HG03045 (cell line): ENCODE results near the gene CAMK2B.

Experiments
- ATAC-seq: cut with Tn5 transposase; IDR thresholded peaks from one replicate; pipeline ENCODE4 v1.9.1; 2021; ENCODE audit warnings: mild to moderate bottlenecking, moderate library complexity; ENCODE audit not compliant: unreplicated experiment

The CAMK2B gene

DNA sequence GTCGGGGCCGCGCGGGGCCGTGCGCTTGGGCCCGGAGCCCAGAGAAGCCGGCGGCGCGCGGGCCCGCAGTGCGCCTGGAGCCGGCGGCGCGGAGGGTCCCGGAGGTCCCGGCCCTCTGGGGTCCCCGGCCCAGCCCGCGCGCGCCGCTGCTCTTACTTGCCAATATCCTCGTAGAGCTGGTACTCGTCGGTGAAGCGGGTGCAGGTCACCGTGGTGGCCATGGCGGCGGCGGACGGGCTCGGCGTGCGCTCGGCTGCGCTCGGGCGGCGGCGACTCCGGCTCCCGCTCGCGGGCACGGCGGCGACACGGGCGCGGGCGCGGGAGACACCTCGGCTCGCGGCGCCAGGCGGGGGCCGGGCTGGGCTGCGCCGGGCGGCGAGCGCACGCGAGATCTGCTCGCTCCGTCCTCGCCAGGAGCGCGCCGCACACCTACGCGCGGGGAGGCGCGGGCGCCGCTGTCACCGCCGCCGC, at the start of gene CAMK2B:
CAMK2B (minus strand) TSS at position 394 of the 471 bp plus-strand sequence; CDS start at position 221, 173 bp downstream.
- no peak for ATAC-seq

DNA sequence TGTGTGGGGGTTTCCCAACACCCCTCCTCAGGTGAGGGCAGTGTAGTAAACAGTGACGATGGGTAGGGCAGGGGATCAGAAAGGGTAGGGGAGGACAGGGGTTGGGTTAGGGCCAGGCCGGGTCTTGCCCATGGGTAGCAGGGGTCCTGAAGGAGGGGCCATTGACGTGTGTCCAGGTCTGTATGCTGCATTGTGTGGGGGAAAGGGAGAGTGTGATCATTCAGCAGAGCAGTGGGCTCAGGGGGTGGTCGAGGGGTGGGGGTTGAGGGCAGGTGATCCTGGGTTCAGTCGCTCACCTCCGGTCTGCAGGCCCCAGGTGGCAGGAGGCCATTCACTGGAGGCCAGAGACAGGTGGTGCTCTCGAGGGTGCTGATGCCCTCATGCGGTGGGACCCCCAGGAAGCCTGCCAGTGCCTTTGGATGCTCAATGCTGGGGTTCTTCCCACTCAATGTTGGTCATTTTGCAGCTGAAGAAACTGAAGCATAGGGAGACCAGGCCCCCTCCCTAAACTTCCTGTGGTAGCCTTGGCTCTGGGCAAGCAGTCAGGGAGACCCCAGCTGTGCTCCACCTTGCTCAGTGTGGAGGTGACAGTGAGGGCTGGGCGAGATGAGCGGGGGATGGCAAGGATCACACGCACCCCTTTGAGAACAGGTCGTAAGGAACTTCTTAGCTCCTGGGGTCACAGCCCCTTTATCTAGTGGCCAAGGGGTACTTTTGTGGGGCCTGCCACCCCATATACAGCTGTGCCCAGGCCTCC, 48.8 kb upstream of the CAMK2B start:
- ATAC-seq: no peak

DNA sequence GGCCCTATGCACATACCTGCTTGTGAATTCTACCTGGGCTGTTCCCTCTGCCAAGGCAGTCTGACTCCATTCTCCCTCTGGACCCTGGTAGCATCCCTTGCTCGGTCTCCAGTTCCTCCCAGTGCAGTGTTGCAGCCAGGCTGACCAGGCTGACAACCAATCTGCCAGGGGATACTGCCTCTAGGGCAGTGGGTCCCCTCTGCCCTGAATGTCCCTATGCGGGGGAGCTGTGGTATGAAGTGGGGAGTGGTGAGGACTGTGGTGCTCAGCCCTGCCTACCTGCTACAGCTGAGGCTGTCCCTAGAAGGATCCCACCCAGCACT, 48.0 kb upstream of the CAMK2B start:
- no peak for ATAC-seq

DNA sequence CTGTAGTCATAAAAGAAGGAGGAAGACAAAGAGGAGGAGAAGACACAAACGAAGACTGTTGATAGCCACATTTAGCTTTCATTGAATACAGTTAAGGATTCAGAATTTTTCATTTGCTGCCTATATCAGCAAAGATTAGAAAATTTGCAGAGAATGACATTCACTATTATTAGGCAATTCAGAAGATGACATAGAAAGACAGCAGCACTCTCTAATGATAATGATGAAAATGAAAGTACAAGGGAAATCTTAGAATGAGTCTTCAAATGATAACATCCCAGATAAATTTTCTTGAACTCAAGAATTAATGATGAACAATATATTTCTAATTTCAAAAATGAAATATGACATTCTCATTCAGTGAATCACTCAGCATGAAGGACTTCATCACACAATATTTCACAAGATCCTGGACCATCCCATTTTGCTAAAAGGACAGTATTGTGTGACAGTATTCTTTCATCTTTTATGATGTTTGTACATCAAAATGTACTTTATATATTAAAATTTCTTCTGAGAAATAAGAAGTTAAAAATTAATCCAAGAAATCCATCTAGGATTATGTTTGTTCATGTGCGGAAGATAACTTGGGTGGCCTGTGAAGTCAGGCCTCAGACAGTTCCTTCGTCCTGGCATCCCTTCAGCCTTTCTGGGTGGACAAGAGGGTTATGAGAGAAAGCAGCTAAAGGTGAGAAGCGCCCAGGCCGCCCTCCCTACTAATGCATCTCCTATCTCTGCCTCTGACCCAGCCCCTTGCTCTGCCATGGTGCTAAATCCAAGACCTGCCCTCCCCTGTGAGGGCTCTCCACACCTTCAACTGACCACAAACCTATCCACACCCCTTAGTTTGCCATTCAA, 47.4 kb upstream of the CAMK2B start:
- ATAC-seq: no peak

DNA sequence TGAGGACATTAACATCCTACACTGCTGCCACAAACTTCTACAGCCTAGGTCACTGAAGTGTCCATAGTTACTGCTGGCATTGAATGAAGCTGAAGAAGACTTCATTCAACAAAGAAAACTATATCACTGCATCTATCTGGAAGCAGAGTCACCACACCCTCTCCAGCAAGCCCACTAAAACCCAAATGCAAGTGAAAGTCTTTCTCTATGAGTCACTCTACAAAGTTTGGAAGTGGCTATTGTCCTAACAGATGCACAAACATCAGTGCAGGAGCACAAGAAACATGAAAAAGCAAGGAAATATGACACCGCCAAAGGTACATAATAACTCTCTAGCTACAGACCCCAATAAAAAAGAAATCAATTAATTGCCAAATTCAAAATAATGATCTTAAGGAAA, 43.5 kb upstream of the CAMK2B start:
- no peak for ATAC-seq

DNA sequence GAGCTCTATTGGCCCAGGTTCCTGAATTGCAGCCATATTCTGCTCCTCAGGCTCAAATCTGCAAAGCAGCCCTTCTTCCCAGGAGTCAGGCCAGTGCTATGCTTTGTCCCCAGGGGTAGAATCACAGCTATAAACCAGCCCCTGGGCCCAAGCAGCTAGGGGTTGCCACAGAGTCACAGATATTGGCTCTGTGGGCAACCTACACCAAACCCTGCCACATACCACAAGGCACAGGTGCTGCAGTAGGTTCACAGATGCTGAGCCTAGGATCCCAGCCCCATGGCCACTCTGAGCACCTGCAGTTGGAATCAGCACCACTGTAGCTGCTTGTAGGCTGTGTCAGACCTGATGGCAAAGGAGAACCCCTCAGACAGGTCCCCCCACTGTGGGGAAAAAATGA, 43.1 kb upstream of the CAMK2B start:
- ATAC-seq: no peak

DNA sequence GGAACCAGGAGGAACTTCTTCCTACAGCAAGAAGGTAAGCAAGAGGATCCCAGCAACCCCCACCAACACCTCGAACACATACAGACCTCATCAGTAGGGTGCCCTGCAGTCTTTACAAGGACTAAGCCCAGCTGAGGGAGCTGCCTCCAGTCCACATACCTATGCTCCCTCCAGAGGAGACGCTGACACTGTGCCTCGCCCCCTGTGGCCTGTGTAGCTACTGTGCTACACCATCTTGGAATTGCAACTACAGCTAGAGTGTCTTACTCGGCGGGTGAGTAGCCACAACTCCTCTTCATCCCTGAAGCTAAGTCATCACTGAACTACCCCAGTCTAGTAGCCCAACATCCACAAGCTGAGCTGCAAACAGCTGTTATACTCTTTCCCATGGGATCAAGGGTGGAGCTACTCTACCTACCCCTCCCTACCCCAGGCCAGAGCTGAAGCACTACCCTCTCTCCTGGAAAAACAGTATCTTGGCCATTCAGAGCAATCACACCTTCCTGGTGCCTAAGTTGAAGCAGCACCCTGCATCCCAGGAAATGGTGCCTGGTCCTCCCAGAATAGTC, 42.2 kb upstream of the CAMK2B start:
- no peak for ATAC-seq

DNA sequence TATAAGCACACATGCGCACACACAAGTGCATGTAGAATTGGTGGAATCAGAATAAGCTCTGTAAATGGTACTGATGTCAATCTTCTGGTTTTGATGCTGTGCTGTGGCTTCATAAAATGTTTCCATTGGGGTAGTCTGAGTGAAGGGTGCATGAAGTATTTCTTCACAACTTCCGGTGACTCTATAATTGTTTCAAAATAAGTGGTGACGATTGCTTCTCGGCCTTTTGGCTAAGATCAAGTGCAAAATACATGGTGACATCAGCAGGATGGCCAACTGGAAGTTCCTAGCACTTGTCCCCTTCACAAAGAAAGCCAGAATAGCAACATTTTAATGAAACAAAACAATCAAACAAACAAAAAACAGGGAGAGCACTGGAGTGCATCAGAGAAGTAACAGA, 41.6 kb upstream of the CAMK2B start:
- ATAC-seq: no peak

DNA sequence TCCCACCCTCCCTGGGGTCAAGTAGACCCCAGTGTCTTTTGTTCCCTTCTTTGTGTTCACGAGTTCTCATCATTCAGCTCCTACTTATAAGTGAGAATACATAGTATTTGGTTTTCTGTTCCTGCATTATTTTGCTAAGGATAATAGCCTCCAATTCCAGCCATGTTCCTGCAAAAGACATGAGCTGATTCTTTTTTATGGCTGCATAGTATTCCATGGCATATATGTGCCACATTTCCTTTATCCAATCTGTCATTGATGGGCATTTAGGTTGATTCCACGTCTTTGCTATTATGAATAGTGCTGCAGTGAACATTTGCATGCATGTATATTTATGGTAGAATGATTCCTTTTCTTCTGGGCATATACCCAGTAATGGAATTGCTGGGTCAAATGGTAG, 28.3 kb upstream of the CAMK2B start:
- no peak for ATAC-seq

DNA sequence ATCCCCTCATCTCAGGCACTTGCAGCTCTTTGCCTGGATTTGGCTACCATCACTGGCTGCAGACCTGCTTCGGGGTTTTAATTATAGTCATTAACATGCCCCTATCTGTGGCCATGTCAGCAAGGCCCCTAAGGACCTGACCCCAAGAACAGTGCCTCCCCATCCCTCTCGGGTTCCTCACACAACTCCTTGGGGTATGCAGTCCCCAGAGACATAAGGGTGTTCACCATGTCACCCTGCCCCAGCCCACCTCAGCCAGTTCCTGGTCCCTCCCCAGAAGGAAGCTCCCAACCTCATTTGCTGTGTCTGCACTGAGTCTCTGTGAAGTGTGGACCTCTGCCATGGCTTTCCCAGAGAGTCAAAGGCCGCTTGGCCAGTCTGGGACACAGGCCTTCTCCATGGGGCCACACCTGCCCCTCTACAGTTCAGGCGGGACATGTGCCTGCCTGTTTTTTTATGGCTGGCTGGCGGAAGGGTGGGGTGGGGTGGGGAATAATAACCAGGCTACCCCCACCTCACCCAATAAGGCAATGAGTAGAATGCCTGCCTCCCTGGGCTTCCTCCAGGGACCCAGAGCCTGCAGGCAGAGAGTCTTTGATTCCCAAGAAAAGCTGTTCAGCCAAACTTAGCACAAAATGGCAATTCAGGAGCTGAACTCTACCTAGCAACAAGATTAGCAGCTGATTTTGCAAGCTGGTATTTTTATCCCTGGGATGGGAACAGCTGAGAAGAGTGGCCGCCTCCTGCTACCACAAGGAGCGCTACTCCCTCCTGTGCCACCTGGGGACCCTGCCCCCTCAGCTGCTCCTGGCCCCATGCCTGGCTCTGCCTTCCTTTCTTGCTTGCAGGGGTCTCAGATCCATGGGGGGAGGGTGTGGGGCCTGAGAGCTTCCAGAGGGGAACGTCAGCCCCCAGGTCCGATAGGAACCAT, 23.7 kb upstream of the CAMK2B start:
- no peak for ATAC-seq

DNA sequence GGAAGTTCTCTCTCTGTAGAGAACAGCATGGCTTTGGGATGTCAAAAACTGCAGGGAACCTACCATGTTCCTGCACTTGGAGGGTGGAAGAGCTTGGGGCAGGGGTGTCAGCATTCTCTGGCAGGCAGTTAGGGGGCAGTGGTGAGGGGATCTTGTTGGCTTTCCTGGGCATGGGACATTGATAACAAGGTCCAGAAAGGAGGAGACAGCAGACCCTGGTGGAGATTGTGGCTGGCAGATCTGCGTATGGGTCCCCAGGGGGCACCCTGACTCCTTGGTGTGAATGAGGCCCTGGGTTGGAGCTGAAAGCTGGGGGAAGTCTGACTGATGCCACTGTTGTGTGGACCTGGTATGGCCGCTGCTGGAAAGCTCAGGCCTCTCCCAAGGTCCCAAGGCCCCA, 22.9 kb upstream of the CAMK2B start:
- no peak for ATAC-seq

DNA sequence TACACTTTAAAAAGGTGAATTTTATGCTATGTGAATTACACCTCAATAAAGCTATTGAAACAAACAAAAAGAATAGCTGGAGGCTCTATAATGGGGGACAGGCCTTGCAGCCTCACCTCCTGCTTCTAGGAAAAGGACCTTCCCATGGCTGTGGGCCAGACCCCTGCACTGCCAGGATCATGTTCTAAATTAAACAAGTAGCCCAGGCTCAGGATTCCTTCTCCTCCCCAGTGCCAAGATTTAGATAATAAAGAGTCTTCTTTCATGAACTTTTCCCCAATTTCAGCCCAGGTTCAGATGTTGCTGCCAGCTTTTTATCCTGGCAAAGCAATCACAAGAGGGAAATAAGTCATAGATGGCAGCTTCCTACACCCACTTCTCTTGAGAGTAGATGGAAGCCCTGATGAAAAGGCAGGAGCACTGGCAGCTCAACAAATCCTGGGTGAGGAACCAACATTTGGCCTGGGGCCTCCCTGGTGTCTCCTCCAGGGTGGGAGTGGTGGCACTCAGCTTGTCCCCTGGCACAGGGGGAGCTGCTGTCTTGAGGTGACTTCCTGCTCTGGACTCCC, 22.2 kb upstream of the CAMK2B start:
- no peak for ATAC-seq

DNA sequence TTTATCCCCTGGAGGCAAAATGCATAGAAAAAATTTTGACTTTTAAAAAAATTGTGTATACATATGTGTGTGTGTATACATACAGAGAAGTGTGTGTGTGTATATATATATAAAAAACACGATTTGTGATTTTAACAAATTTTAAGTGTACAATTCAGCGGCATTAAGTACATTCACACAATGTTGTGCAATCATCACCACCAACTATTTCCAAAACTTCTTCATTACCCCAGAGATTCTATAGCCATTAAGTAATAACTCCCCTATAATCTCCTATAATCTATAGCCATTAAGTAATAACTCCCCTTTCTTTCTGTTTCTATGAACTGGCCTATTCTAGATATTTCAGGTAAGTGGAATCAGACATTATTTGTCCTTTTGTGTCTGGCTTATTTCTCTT, 20.7 kb upstream of the CAMK2B start:
- ATAC-seq: no peak

DNA sequence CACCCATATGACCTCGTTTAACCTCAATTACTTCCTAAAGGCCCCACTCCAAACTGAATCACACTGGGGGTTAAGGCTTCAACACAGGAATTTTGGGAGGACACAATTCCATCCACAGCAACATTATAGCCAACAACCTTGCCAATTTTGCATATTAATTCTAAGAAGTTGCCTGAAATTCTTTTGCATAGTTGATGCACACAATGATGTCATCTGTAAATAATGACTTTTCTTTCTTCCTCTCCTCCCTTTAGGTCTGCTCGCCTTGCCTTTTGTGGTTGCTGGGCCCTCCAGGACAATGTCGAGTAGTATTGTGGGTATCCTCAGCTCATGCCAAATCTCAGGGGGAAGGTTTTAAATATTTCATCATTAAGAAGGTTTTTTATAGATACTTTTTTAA, 16.0 kb upstream of the CAMK2B start:
- ATAC-seq: no peak

DNA sequence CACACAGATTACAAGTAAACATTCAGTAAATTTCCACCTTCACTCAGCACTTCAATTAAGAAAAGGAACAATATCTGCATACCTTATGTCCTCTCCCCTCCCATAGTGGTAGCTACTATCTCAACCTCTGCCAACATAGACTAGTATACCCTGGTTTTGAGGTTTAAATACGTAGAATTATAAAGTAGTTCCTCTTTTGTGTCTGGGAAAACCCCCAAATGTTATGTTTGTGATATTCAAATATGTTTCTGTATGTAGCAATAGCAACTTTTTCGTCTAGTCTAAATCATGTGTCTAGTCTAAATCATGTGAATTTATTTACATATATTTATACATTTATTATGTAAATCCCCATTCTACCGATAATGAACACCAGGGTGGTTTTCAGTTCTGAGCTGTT, 13.2 kb upstream of the CAMK2B start:
- no peak for ATAC-seq

DNA sequence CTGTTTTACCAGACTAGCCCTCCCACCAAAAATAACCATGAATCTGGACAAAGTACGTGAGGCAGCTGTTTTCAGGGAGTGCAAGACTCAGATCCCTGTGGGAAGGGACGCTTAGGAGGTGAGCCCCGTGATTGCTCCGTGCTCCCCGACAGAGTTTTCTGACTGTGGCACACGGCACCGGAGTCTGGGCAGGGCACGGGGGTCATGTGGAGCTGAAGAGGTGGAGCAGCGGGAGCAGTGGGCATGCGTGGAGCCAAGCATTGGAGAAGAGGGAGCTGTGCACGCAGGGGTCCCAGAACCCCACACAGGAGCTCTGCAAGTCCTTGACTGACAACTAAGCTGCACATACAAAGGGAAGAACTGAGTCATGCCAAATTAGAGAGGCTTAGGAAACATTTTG, 11.1 kb upstream of the CAMK2B start:
- ATAC-seq: no peak

DNA sequence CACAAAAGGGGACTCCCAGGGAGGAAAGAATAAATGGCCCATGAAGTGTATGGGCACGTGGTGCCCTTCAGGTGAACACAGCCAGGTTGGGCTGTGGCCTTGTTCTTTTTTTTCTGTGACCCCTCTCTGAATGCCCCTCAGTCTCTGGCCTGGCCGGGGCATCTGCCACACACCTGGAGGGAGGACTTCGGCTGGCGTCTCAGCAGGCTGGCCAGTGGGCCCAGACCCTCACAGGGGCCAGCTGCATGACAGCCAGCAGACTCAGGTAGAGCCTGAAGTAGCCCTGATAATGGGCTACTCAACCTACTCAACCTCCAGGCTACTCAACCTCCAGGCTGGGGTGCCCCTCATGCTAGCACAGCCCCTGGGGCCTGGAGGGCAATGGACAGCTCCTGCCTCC, 9.8 kb upstream of the CAMK2B start:
- no peak for ATAC-seq

DNA sequence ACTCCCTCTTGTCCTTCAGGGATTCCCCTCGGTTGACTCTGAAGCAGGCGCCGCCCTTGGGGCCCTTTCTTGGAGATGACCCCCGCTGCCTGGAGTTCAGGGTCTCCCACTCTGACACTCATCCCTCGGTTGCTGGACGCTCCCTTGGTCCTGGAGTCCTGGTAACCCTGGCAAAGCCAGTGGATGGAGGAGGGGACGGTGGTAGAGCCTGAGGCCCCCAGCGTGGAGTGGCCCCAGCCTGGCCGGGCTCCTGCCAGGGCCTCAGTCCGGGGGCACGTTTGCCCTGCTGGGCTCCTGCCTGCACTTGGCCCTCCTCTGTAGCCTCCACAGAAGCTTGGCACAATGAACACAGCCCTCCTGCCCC, 9.3 kb upstream of the CAMK2B start:
- no peak for ATAC-seq

DNA sequence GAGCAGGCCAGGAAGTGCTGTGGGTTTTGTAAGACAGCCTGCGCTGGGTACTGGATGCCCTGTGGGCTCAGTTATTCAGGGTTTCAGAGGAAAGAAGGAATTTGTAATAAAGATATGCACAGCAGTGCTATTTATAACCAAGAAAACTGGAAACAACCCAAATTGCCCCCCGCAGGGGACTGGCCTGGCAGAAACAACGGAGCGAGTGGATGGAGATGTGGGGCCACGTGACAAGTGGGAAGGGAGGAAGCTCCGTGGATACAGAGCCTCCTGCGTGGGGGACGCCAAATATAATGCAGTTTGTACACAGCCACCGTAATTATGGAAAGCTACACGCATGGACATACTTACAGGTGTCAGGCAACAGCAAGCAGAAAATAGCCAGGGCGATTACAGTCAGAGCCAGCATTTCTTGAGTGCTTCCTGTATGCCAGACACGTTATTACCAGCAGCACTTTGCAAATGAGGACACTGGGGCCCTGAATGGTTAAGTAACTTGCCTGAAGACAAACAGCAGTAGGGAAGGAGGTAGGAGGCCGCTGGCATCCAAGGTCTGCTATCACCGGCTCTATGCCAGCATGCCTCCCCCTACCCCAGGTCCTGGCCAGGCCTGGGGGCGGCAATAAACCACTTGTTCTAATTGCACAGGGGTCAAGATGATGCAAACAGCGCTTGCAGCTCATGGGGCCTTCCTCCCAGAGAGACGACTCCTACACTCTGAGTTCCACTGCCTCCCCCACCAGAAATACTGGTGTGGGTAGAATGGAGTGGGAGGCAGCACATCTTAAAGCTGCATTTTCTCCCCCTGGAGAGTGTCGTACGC, 8.7 kb upstream of the CAMK2B start:
- ATAC-seq: no peak

DNA sequence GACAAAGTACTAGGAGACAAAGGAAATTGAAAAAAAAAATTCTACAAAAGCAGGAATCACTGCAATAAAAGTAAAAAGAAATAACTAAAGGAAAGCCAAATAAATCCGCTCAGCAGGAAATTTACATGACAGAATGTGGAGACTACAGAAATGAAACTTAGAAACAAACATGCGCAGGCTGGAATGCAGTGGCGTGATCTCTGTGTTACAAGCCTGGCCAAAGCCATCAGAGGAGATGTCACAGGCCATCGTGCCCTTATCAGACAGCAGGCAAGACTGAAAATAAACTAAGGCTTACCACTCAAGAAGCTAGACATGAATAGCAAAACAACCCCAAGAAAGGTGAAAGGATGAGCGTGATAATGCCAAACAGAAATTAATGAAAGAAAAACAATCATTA, 6.3 kb upstream of the CAMK2B start:
- ATAC-seq: no peak
